T1000 (cell line): ENCODE results near the gene DDAH1.
"Not testable (repeated sequence)": the region's sequence is repeated elsewhere in the genome, so short reads cannot be mapped to it uniquely, and the experiment has no call there.

Source experiments
- DNase-seq: peaks from one replicate; lab custom pipeline; 2025; ENCODE audit warnings: mixed read lengths; lab: John Stamatoyannopoulos, UW

DDAH1 gene

DNA sequence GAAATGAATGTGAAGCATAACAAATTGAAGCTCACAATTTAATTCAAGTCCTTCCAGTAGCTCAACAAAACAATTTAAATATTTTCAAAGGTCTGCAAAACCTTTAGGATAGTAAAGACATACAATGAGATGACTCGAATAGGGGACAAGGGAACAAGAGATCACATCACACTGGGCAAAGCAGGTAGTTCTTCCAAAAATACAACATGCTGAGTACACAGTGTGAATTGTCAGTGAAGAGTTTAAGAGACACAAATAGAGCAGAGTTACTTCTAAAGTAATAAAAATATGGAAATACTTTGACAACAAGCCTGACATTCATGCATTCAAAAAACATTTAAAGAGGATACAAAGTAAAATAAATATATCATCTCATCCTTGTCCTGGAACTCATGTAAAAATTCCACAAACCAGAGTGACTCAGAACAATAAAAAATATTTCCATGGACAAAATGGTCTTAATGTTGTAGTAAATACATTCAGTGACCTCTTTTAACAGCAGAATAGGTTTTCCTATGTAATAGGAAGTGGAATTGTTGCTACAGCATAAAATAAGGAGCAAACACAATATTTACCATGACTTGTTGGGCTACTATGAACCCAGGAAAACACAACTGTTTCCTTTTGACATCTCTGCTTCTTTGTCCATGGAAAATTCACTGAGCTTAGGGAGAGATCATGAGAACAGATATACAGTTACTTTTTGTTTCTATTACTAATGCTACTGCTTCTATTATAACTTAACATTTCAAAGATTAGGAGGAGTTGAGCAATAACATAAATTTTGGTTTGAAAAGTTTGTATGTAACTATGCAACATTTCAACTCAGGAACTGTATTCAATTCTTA lies 104.9 kb downstream of the DDAH1 start:
- DNase-seq: no peak

DNA sequence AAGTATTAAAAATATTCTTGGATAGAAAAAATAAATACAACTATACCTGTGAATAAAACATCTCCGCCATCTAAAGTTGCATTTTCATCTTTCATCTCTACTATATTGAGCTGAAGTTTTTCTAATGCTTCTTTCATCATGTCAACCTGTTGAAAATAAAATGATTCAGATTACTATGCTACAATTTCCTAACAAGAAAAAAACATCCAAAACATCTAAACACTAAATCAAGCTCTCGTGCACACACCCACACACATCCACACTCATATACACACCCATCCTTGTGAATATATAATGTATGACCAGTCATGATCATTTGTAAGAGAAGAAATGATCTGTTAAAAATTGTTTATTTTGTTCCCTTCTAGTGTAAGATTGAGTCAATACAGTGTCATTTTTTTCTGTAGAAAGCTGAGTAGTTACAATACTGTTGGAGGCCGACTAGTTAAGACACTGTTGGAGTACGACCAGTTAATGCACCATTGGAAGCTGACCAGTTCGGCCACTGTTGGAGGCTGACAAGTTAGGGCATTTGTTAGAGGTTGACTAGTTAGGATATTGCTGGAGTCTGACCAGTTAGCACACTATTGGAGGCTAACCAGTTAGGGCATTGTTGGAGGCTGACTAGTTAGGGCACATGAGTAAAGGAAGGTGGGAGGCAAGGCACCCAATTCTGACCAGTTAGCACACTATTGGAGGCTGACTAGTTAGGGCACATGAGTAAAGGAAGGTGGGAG lies 106.1 kb downstream of the DDAH1 start:
- no peak for DNase-seq

DNA sequence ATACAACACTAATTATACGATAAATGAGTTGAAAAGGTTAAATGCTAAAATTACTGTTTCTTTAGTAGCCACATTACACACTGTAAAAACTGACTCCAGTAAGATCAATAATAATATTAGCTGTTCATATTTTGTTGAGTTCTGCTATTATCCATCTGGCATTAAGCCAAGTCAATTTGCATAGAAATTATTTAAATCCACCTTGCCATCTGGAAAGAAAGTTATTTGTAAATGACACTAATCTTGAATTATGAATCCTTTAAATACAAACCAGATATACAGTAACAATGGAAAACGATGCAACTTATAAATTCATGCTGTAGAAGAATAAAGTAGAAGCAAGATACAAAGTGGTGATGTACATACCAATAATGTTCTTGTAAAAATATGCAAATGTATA lies 107.1 kb downstream of the DDAH1 start:
- DNase-seq: no peak

DNA sequence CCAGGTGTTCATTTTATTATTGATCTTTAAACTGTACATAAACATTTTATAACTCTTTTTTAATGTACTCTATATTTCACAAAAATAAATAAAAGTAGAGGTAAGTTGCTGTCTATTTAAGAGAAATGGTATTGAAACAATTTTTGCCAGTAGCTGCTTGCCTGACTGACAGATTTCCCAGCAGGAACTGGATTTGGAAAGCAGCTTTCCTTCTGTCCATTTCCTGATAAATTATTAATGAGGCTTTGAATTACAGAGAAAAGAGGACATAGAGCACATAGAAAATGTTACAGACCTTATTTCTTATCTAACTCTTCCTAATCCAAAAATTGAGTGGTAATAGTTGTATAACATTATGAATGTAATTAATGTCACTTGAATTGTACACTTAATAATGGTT lies 108.8 kb downstream of the DDAH1 start:
- DNase-seq: no peak

DNA sequence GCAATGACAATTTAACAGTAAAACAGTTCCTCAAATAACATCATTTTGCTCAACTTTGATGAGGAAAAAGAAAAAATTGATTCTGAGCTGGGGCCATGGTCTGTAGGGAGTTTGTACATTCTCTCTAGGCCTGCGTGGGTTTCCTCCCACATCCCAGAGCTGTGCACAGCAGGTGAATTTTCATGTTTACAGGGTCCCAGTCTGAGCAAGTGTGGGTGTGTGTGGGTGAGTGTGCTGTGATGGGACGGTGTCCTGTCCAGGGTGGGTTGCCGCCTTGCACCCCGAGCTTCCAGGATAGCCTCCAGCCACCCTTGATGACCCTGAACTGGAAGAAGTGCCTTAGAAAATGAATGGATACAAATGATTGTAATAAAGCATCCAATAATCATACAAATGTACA lies 112.9 kb downstream of the DDAH1 start:
- no peak for DNase-seq

DNA sequence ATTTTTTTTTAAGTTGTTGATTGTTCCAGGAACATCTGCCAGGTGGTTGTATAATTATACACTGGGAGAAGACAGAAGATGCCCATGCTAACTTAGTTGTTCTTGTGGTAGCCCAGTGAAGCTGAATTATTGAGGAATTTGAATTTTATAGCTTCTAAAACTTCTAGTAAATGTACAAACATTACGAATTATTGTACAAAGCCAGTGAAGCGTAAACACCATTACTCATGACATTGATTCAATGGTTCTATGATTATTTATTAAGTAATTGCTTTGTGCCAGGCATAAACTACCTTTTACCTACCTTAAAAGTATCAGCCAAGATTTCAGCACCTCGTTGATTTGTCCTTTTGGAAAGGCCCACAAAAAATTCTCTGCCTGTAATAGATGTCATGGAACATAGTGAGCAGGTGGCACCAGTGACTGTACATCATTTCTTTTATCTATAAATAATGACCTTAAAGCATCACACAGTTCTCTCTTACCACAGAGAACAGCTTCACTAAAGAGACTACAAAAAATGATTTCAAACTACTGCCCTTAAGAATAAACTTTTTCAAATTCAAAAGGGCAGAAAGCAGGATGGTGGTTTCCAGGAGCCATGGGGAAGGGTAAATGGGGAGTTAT lies 113.6 kb downstream of the DDAH1 start:
- no peak for DNase-seq

DNA sequence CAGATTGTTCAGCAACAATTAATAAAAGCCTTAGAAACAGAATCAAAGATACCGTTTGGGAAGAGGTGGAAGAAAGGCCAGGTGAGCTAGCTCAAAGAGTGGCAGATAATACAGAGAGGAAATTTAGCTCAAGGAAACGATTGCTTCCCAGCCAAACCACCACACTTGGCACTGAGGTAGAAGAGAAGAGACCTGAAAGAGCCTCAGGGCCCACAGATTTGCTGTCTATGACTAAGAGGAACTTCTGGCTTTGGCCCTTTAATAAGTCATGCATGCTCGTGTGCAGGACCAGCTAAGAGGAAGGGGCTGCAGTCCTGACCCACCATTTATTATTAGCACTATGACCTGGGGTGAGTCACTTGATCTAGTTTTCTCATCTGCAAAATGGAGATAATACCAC lies 115.7 kb downstream of the DDAH1 start:
- no peak for DNase-seq

DNA sequence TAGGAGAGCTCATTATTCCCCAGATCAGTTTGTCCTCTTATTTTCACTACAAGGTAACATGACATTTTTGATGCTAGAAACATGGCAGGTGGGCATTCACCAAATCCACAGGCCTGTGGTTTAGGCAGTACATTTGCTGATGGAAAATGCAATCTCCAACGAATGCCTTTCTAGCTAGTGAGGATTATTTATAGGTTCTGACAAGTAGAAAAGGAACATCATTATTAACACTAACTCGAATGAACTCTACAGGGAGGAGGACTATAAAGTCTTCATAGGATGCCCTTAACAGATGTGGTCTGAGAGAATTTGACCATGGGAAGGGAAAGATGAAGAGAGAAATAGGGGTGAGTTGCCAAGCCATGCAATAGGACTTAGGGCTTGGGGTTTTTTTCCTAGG lies 117.1 kb downstream of the DDAH1 start:
- no peak for DNase-seq

DNA sequence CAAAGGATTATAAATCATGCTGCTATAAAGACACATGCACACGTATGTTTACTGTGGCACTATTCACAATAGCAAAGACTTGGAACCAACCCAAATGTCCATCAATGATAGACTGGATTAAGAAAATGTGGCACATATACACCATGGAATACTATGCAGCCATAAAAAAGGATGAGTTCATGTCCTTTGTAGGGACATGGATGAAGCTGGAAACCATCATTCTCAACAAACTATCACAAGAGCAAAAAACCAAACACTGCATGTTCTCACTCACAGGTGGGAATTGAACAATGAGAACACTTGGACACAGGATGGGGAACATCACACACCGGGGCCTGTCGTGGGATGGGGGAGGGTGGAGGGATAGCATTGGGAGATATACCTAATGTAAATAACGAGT lies 117.7 kb downstream of the DDAH1 start:
- DNase-seq: not testable (repeated sequence)

DNA sequence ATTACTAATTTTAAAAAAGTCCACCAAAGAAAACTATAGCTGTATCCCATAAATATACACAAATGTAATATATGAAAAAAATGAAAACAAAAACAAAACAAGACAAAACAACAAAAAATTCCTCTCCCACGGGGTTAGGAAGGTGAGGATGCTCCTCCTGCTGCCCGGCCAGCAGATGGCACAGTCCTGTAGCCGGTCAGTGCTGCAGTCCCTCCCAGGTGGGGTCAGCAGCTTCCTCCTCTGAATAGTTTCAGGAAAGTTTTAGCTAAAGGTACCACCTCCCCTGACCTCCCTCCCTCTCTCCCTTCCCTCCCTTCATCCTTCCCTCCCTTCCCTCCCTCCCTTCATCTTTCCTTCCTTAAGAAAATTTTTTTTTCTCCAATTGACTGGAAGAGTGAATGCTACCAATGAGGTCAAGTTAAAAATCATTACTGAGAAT lies 120.7 kb downstream of the DDAH1 start:
- DNase-seq: no peak

DNA sequence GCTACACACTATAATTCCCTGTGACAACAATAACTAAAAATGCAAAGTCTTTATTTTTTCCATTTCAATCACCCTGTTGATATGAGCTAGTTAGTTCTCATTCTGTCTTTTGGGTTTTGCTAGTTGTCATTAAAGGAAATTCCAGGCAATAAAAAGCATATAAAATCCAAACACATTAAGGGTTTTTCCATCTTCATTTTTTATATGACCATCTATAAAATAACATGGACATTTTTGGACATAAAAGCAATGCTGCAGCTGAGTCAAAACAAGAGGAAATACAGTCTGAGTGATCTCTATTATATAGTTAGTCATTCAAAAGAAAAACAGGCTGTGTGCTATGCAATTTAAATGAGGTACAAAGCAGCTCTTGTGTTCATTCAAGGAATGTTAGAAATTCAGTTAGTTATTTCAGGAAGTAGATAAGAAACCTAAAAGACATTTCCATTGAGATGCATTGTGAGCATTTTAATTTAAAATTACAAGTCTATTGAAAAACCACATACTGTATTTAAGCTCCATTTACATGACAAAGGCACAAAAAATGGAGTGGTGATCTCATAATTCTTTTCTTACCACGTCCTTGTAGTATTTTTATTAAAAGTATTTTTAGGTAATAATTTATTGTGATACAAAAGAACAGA lies 121.2 kb downstream of the DDAH1 start:
- DNase-seq: no peak

DNA sequence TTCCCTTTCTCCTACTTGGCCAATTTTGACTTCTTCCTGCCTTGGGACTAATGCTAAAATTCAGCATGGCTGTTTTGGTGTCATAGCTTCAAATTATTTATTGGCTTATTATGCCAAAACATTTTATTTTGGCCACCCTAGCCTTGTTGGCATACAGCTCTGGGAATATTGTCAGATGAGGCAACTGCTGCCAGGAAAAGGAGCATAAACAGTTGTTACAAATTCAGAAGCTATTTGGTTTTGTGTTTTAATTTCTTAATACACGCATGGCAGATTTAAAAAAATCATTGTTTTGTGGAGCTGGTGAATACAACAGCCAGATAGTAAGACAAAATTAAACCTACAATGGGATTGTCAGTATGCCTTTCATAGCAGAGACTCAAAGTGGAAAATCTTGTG lies 121.7 kb downstream of the DDAH1 start:
- no peak for DNase-seq

DNA sequence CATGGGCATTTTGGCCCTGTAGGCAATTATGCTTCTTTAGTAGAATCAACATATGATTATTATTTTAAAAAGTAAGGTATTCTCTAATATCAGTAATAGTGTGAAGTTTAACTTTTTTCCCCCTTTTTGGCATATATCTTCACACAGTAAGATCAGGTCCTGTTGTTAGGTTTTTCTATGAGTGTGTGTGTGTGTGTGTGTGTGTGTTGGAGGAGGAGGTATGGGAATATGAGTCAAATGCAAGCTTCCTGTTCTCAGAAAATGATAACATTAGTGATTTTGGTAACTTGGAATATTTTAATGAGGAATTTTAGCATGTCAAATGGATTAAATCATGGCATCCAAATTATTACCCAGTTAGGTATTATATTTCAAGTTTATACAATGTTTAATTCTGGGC lies 122.8 kb downstream of the DDAH1 start:
- DNase-seq: no peak

DNA sequence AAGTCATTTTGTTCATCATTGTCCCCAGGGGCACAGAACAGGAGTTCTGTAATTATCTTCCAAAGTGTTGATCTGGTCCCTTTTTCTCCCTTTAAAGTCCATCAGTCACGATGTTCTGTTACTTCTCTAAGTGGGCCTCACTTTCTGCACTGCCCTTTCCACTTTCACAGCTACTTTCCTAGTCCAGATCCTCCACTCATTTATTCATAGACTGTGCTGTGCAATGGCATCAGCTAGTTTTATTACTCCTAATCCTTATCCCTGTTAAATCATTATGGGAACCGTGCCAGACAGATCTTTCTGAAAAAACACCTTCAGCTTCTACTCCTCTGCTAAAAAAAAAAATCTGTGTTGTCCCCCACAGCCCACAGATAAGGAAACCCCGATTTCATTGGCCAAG lies 124.5 kb downstream of the DDAH1 start:
- no peak for DNase-seq

DNA sequence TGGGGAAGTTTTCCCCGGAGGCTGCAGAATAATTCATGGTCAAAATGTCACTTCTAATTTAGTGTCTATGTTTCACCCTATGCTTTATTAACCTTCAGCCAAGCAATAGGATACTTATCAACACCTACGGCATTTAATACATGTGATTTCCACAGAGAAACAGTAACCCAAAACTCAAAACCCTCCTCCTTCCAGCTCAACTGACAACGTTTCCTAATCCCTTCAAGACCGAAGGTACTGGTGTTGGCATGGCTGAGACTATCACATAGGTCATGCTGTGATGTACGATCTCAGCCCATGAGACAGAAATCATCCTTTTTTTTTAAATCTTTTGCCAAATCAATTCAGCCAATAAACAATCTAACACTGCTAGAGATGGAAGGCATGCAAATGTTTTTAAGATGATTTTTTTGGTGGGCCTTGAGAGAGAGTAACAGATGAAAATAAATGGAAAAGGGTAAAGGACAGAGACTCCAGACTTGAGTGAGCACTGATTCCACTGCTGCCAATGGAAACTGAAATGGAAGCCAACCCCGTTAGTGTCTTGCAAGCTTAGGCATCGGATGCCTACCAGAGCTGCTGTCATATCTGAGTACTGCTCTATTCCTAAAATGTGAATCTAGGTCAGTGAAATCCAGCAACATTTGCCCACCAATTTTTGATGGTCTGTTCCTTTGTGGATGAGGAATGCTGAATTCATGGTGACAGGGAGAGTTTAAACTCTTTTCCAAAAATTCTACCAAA lies 125.1 kb downstream of the DDAH1 start:
- no peak for DNase-seq

DNA sequence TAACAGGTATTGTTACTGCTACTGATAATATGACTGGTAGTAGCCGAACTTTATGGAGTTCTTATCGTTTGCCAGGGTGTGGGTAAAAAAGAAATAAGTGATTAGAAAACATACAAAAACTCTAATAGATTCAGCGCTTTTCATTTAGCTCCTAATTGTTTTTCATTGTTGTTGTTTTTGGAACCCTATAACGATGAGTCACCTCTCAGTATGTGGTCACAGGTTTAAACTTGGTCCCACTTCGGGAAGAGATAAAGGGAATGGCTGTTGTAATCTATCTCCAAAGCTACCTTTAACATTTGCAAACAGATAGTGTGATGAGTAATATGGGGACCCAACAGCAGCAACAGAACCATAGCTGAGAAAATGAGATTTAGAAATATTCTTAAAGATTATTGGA lies 125.9 kb downstream of the DDAH1 start:
- DNase-seq: no peak

DNA sequence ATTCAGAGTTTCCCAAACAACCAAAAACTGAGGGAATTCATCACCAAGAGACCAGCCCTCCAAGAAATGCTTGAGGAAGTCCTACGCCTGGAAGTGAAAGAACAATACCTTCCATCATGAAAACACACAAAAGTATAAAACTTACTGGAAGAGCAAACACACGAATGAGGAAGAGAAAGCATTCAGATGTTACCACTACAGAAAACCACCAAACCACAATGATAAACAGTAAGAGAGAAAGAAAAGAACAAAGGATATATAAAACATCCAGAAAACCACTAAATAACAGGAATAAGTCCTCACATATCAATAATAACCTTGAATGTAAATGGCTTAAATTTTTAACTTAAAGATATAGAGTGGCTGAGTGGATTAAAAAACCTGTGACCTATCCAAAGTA lies 130.0 kb downstream of the DDAH1 start:
- no peak for DNase-seq

DNA sequence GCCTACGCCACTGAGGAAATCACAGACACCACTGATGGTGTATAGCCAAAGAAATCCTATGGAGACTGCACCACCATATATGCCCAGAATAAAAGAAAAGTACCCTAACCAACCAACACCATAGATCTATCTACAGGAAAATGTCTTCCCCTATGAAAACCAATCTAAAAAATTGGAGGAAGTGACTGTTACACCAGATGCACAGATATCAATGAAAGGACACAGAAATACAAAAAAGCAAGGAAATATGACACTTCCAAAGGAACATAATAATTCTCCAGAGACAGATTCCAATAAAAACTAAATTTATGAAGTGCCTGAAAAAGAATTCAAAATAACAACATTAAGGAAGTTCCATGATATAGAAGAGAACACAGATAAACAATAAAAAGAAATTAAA lies 131.8 kb downstream of the DDAH1 start:
- no peak for DNase-seq

DNA sequence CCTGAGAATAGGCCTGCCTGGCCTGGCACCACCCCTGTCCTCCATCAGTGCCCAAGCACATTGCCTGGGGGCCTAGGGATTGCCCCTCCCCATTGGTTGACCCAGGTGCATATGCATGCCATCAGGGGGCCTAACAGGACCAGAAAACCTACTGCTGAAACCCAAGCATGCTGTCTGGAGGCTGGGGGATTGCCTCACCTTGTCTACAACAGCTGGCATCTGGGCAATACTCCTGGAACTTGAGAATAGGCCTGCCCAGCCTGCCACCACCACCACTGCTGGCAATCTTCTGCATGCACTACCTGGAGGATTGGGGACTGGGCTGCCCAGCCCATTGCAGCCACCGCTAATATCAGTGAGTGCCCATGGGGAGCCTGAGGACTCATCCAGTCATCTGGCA lies 132.4 kb downstream of the DDAH1 start:
- DNase-seq: no peak

DNA sequence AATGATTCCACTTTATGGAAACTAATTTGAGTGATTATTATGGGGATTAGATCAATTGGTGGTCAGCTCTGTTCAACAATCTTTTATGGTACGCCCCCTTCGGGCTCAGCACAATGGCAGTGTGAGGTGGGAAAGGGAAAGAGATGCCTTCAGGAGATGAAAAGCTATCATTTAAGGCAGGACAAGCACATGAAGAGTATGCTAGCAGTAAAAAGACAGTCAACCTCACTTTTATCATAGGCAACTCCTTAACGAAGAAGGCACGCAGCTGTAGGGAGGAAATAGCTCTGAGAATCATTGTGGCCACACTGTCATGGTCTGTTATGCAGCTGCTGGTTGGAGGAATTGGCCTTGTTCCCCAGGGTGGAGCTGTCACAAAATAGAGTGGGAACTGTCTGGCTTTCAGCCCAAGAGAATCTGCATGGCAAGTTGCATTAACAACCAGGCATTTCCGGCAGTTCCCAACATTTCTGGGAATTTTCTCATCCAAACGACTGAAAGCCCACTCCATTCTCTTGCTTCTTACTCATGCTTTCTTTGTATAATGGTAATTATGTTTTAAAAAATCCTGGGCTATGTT lies 134.2 kb downstream of the DDAH1 start:
- no peak for DNase-seq

DNA sequence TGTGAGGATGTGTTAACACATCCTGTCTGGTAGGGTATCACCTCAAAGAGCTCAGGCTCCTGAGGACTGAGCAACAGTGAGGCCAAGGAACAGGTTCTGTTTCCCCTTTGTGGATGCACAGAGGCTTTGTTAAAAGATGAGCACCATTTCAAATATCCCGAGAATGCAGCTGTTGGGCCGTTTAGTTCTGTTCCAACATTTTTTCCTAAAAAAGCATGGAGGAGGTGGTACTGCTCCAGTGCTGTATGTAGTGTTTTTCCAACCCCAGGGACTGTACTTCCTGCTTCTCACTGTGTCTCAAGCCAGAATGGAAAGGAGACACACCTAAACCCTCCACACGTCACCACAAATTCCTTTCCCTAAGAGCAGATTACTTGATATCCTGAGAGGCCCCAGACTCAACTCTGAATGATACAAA lies 134.7 kb downstream of the DDAH1 start:
- no peak for DNase-seq
